Measurements from ENCODE around the gene HMGN5. TPM values are rescaled to one million over a fixed set of nuclear protein-coding genes. Genes with fewer than 3 reads are reported as not detected.

HMGN5 gene
- total RNA-seq, 1 donor from 2014 or later: 1.2 TPM

DNA sequence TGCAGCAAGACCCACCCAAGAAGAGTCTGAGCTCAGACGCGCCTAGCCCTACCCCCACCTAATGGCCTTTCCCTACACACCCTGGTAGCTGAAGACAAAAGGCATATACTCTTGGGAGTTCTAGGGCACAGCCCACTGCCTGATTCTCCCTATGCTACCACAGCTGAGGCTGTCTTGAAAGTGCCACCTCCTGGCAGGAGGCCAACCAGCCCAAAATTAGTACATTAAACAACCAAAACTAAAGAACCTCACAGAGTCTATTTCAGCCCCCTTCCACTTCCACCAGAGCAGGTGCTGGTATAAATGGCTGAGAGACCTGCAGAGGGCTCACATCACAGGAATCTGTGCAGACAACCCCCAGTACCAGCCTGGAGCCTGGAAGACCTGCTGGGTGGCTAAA is 119.1 kb downstream of the HMGN5 start:
- no peak for DNase-seq
- POLR2A ChIA-PET: no interaction called here
- ATAC-seq (ENCODE audit: low read depth): no peak
- intact Hi-C loops (cut with micrococcal nuclease): no loop called here
- Mint-ChIP-seq H3K9me3 (peaks cover 5% of the 10 kb centered on the region), H3K27ac (no peak overlapping the region), H3K36me3 (ENCODE audit: low read depth) (no peaks in the 10 kb centered on the region), H3K4me3 (no peak overlapping the region), H3K27me3 (no peaks in the 10 kb centered on the region), H3K4me1 (no peaks in the 10 kb centered on the region)
- CTCF ChIA-PET: no interaction called here
- TF ChIP-seq, protein P1, sequence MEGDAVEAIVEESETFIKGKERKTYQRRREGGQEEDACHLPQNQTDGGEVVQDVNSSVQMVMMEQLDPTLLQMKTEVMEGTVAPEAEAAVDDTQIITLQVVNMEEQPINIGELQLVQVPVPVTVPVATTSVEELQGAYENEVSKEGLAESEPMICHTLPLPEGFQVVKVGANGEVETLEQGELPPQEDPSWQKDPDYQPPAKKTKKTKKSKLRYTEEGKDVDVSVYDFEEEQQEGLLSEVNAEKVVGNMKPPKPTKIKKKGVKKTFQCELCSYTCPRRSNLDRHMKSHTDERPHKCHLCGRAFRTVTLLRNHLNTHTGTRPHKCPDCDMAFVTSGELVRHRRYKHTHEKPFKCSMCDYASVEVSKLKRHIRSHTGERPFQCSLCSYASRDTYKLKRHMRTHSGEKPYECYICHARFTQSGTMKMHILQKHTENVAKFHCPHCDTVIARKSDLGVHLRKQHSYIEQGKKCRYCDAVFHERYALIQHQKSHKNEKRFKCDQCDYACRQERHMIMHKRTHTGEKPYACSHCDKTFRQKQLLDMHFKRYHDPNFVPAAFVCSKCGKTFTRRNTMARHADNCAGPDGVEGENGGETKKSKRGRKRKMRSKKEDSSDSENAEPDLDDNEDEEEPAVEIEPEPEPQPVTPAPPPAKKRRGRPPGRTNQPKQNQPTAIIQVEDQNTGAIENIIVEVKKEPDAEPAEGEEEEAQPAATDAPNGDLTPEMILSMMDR (IDR thresholded peaks at IDR 0.05): no peak

Other genes starting within 250 kb of the HMGN5 start
- 116 and 117 TPM in 2 replicates for gene SH3BGRL, start 189 bp upstream of the HMGN5 start, total RNA-seq